Glutamatergic neuron (in vitro differentiated cells): ENCODE data around the gene HSPA2. TPM values are rescaled to one million over a fixed set of nuclear protein-coding genes. Genes with fewer than 3 reads are reported as not detected.

Experiments used
- DNase-seq: peaks from one replicate; pipeline ENCODE4 v3.0.0; 2022
- H3K27ac Mint-ChIP-seq: one replicate; pipeline ENCODE4 v1.8.0; 2020; ENCODE audit warnings: mild to moderate bottlenecking, mixed read lengths, inconsistent platforms; ENCODE audit not compliant: unreplicated experiment
- H3K27me3 Mint-ChIP-seq: one replicate; pipeline ENCODE4 v1.8.0; 2020; ENCODE audit warnings: mild to moderate bottlenecking, moderate library complexity, mixed read lengths, inconsistent platforms; ENCODE audit not compliant: unreplicated experiment
- H3K36me3 Mint-ChIP-seq: one replicate; pipeline ENCODE4 v1.8.0; 2020; ENCODE audit warnings: mild to moderate bottlenecking, mixed read lengths, inconsistent platforms; ENCODE audit not compliant: unreplicated experiment
- H3K4me1 Mint-ChIP-seq: one replicate; pipeline ENCODE4 v1.8.0; 2020; ENCODE audit warnings: mild to moderate bottlenecking, low read depth, mixed read lengths, inconsistent platforms; ENCODE audit not compliant: unreplicated experiment
- H3K4me3 Mint-ChIP-seq: one replicate; pipeline ENCODE4 v1.8.0; 2020; ENCODE audit warnings: mild to moderate bottlenecking, mixed read lengths, inconsistent platforms; ENCODE audit not compliant: unreplicated experiment
- H3K9me3 Mint-ChIP-seq: one replicate; pipeline ENCODE4 v1.8.0; 2020; ENCODE audit warnings: mild to moderate bottlenecking, moderate library complexity, mixed read lengths, inconsistent platforms; ENCODE audit not compliant: unreplicated experiment
- total RNA-seq: library from RNA; stranded (reverse); fragmentation: NEBNext Ultra II Directional; extraction: Animal tissue kit (Norgen Biotek cat#: 25700); gene quantifications from one replicate; pipeline ENCODE4 v1.2.1, GENCODE V29; 2021; ENCODE audit not compliant: unreplicated experiment
- TF ChIP-seq, protein P1 (sequence below): fragments of 200-600 bp; sonication (generic); IDR thresholded peaks from one replicate; pipeline ENCODE4 v1.5.0; 2021; ENCODE audit not compliant: partially characterized antibody, unreplicated experiment

The HSPA2 gene
- total RNA-seq, 1 donor from 2014 or later, result 23.9 TPM

DNA sequence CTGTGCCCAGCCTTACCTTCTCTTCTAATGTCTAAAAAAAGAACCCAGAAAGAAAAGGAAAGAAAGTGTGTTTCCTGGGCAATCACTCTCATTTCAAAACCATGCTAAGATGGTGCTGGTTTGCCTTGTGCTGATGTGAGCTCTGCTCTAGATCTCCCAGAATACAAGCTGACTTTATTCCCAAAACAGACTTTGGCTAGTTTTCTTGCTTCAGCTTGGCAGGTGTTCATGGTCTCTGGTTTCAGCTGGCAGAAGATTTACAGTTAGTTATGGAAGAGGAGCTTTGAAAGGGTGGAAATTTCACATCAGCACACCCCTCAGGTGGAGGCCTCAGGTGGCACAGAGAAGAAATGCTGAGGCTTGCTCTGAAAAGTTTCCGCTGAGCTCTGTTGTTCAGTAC, 43.6 kb downstream of the HSPA2 start:
- Mint-ChIP-seq H3K4me3 (no peak overlapping the region), H3K27ac (no peak overlapping the region), H3K9me3 (no peaks in the 10 kb centered on the region), H3K36me3 (no peaks in the 10 kb centered on the region), H3K27me3 (peaks cover 4% of the 10 kb centered on the region), H3K4me1 (no peaks in the 10 kb centered on the region)
- TF ChIP-seq, protein P1, sequence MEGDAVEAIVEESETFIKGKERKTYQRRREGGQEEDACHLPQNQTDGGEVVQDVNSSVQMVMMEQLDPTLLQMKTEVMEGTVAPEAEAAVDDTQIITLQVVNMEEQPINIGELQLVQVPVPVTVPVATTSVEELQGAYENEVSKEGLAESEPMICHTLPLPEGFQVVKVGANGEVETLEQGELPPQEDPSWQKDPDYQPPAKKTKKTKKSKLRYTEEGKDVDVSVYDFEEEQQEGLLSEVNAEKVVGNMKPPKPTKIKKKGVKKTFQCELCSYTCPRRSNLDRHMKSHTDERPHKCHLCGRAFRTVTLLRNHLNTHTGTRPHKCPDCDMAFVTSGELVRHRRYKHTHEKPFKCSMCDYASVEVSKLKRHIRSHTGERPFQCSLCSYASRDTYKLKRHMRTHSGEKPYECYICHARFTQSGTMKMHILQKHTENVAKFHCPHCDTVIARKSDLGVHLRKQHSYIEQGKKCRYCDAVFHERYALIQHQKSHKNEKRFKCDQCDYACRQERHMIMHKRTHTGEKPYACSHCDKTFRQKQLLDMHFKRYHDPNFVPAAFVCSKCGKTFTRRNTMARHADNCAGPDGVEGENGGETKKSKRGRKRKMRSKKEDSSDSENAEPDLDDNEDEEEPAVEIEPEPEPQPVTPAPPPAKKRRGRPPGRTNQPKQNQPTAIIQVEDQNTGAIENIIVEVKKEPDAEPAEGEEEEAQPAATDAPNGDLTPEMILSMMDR, result no peak
- no peak for DNase-seq

DNA sequence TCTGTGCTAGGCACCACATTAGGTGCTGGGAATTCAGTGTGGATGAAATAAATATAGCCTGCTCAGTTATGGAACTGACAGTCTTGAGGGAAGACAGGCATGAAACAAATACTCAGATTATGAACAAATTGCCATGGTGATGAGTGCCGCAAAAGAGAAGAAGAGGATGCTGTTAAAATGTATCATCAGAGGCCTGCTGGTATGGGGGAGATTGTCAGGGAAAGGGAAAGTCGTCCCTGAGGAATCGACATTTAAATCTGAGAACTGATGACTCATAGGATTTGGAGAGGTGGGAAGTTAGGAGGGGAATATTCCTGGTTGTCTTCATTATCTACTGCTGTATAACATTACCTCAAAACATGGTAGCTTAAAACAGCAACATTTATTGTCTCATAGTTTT, 51.3 kb downstream of the HSPA2 start:
- Mint-ChIP-seq H3K4me1 (no peaks in the 10 kb centered on the region), H3K27ac (no peak overlapping the region), H3K36me3 (no peaks in the 10 kb centered on the region), H3K9me3 (peaks cover 1% of the 10 kb centered on the region), H3K4me3 (no peak overlapping the region), H3K27me3 (peaks cover 2% of the 10 kb centered on the region)
- TF ChIP-seq, protein P1, result no peak
- DNase-seq, result no peak

Other genes with a start within 250 kb of the HSPA2 start
- gene ESR2, start 246.4 kb upstream of the HSPA2 start, total RNA-seq, result 0.66 TPM
- 33.0 TPM for gene MTHFD1, start 152.4 kb upstream of the HSPA2 start, total RNA-seq
- gene AKAP5, start 75.2 kb upstream of the HSPA2 start, total RNA-seq, result 0.15 TPM
- 9.4 TPM for gene ZBTB25, start 36.9 kb upstream of the HSPA2 start, total RNA-seq
- 16.6 TPM for gene ZBTB1, start 36.0 kb upstream of the HSPA2 start, total RNA-seq
- 2.4 TPM for gene PPP1R36, start 9.2 kb downstream of the HSPA2 start, total RNA-seq
- gene PLEKHG3, start 163.7 kb downstream of the HSPA2 start, total RNA-seq, result 10.1 TPM